Mucosa of rectum (tissue), 2 donors: ENCODE measurements around the gene HOXB1.

Experiments
- H3K27ac ChIP-seq, 2 donors: one replicate each; pipeline ENCODE4 v1.7.0; 2013; ENCODE audit warnings: inconsistent platforms in 2 of 2, low read depth in 2 of 2, low read length in 2 of 2
- H3K27me3 ChIP-seq, 2 donors: one replicate each; pipeline ENCODE4 v1.7.0; 2013; ENCODE audit warnings: low read length in 2 of 2; ENCODE audit not compliant: control insufficient read depth in 2 of 2, insufficient read depth in 2 of 2
- H3K36me3 ChIP-seq, 2 donors: one replicate each; pipeline ENCODE4 v1.7.0; 2013; ENCODE audit warnings: low read length in 2 of 2; ENCODE audit not compliant: control insufficient read depth in 2 of 2, insufficient read depth in 2 of 2
- H3K4me1 ChIP-seq, 2 donors: one replicate each; pipeline ENCODE4 v1.7.0; 2013; ENCODE audit warnings: low read length in 2 of 2, mild to moderate bottlenecking in 1 of 2; ENCODE audit not compliant: control insufficient read depth in 2 of 2, insufficient read depth in 2 of 2
- H3K4me3 ChIP-seq, 2 donors: one replicate each; pipeline ENCODE4 v1.7.0; 2013; ENCODE audit warnings: low read length in 2 of 2
- H3K9ac ChIP-seq, 2 donors: one replicate each; pipeline ENCODE4 v1.7.0; 2013; ENCODE audit warnings: low read length in 2 of 2, low read depth in 1 of 2, mild to moderate bottlenecking in 1 of 2
- H3K9me3 ChIP-seq, 2 donors: one replicate each; pipeline ENCODE4 v1.7.0; 2013; ENCODE audit warnings: low read length in 2 of 2; ENCODE audit not compliant: control insufficient read depth in 2 of 2
- donor health status: healthy.
- donor health status: Normal muscosa, but diverticular disease.

Gene HOXB1

DNA sequence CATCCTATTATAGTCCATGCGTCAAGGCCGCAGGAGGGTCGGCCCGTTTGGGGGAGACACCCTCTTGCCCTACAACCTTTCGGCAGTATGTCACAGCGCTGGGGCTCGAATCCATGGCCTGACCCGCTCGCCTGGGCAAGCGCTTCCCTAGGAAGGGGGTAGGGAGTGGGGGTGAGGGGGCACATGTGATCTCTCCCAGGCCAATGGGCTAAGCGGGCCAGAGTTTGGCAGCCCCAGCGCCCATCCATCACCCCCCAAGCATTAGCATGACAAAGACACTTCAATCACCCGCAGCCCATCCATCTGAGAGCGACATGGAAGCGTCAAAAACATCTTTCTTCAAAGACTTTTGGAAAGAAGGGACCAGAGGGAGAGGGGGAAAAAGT is at the start of gene HOXB1:
TSS of gene HOXB1 (minus strand) at position 125 of the 386 bp plus-strand sequence. CDS start at position 18, 107 bp downstream.
- no peaks in the 10 kb centered on the region for H3K9me3 ChIP-seq
- no peaks in the 10 kb centered on the region for H3K36me3 ChIP-seq
- no peaks in the 10 kb centered on the region for H3K4me1 ChIP-seq
- no peak within 1 kb of the TSS for H3K9ac ChIP-seq
- H3K27me3 ChIP-seq, result peaks cover 4 to 8% of the 10 kb centered on the region in 2 donors
- H3K27ac ChIP-seq, result no peak within 1 kb of the TSS
- no peak within 1 kb of the TSS for H3K4me3 ChIP-seq

GRCh38 chr17:48579760-48580554 is 49.1 kb upstream of the HOXB1 start:
- Histone ChIP-seq H3K9me3 (no peaks in the 10 kb centered on the region), H3K27me3 (peaks cover 2 to 4% of the 10 kb centered on the region in 2 donors), H3K27ac (peak overlapping the region; percentile 75 to 83), H3K9ac (peak overlapping the region; percentile 41), H3K36me3 (peaks cover 0 to 3% of the 10 kb centered on the region in 2 donors), H3K4me1 (peaks cover 48% of the 10 kb centered on the region in 2 donors), H3K4me3 (peak overlapping the region; percentile 4 to 69)

- Histone ChIP-seq H3K27ac (peak overlapping the region; percentile 59 to 83), H3K9me3 (no peaks in the 10 kb centered on the region), H3K4me1 (peaks cover 44 to 48% of the 10 kb centered on the region in 2 donors), H3K9ac (peak overlapping the region in 1 of 2 donors; percentile 17), H3K36me3 (peaks cover 0 to 3% of the 10 kb centered on the region in 2 donors), H3K27me3 (peaks cover 2 to 4% of the 10 kb centered on the region in 2 donors), H3K4me3 (peak overlapping the region in 1 of 2 donors; percentile 75)
These were observed 48.6 kb upstream of the HOXB1 start for GRCh38 chr17:48579471-48579759.

DNA sequence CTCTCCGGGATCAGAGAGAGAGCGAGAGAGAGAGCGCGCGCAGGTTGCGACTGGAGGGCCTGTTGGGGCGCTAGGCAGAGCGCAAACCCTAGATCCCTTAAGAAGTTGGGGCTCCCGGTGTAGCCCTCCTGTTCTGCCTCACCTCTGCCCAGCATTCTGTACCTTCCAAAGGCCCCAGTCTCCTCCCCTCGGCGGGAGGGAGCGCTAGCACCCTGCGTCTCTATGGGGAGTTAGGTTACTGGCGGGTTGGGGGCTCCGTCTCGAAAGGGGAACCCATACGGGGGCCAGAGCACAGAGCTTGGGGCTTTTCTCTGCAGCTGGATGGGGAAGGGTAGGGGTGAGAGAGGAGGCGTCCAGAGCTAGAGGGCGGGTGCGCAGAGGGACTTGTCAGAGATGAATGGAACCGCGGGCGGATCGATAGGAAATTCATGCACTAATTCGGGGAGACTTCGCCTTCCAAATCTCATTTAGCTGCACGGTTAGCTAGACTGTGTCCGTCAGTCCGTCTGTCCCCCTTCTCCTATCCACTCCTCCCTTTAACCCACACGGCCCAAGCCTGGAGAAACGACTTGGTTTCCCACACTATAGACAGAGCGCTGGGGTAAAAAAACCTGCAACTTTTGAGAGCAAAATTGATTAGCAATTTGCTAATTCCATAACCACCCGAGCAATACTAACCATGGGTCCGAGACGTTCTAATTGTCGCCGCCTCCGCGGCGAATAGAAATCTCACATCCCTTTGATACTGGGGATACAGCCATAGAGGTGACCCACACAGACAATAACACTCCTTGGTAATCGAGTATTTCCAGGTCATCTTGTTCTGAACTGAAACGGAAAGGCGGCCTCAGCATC is 48.0 kb upstream of the HOXB1 start:
- Histone ChIP-seq H3K4me1 (peaks cover 39 to 48% of the 10 kb centered on the region in 2 donors), H3K9ac (peak overlapping the region; percentile 55 to 72), H3K36me3 (peaks cover 0 to 3% of the 10 kb centered on the region in 2 donors), H3K4me3 (peak overlapping the region; percentile 41 to 75), H3K9me3 (no peaks in the 10 kb centered on the region), H3K27me3 (peaks cover 2 to 4% of the 10 kb centered on the region in 2 donors), H3K27ac (peak overlapping the region; percentile 59 to 83)

GRCh38 chr17:48577946-48578615 is 47.3 kb upstream of the HOXB1 start, which contains the start of gene HOXB4:
Gene HOXB4, minus strand, starts transcription at chr17:48578350. Its CDS starts 31 bp downstream, at chr17:48578319.
- H3K9me3 ChIP-seq, result no peaks in the 10 kb centered on the region
- peaks cover 2 to 4% of the 10 kb centered on the region in 2 donors for H3K27me3 ChIP-seq
- H3K9ac ChIP-seq, result peak within 1 kb of the TSS; percentile 55 to 72

DNA sequence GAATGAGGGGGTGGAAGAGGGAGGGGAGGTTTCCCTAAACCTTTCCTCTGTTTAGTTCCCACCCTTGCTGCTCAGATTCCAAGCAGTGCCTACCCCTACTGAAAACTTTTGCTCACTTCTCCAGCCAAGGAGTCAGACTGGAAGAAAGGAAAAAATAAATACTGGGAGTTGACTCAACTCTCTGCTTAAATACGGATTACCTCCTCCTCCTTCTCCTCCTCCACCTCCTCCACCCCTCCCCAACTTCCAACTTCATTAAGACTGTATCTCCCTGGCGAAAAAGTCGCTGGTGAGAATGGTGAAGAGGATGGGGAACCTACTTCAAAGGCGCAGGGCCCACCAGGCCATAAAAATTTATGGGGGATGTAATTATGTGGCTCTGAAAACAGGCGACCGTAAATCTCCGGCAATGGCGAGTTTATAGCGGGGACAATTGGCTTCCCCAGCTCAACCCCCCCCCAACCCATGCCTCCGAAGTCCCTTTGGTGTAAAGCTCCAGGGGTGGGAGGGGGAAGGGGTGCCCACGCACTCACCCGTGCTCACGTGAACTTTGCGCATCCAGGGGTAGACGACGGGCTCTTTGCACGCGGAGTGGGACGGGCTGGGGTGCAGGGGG is 46.6 kb upstream of the HOXB1 start:
- H3K27me3 ChIP-seq, result peaks cover 2 to 4% of the 10 kb centered on the region in 2 donors
- peaks cover 34 to 47% of the 10 kb centered on the region in 2 donors for H3K4me1 ChIP-seq
- H3K9me3 ChIP-seq, result no peaks in the 10 kb centered on the region
- peak overlapping the region; percentile 85 to 86 for H3K27ac ChIP-seq
- H3K36me3 ChIP-seq, result peaks cover 3 to 6% of the 10 kb centered on the region in 2 donors
- peak overlapping the region; percentile 53 to 60 for H3K4me3 ChIP-seq
- peak overlapping the region in 1 of 2 donors; percentile 50 for H3K9ac ChIP-seq

More at GRCh38 chr17:48577946-48578615, 47.3 kb upstream of the HOXB1 start, which contains the start of gene HOXB4:
- Histone ChIP-seq H3K4me1 (peaks cover 38 to 48% of the 10 kb centered on the region in 2 donors), H3K36me3 (no peaks in the 10 kb centered on the region), H3K4me3 (peak within 1 kb of the TSS; percentile 53 to 75), H3K27ac (peak within 1 kb of the TSS; percentile 85 to 86)

DNA sequence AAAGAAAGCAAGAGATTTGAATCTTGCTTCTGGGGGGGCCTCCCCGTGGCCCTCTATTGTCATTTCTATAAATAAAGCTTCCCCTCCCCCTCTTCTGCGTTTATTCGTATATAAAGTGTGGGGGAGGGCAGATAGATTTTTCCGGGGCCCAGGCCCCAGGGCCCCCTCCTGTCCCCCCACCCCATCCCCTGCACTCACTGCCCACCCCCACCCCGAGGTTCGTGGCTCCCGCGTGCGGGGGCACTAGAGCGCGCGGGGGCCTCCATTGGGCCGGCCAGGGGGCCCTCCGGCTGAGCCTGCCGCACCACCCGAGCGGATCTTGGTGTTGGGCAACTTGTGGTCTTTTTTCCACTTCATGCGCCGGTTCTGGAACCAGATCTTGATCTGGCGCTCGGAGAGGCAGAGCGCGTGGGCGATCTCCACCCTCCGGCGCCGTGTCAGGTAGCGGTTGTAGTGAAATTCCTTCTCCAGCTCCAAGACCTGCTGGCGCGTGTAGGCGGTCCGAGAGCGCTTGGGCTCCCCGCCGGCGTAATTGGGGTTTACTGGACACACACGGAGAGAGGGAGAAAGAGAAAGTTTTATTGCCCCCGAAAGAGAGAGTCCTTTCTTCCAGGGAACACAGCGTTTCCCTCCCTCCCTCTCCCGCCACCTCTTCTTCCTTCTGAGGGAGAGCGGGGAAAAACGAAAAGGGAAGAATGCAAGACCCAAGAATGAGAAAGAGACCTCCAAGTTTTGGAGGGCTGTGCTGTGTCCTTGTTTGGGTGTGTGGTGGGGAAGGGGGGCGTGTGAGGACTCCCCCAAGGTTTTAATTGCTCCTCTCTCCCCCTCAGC is 45.9 kb upstream of the HOXB1 start:
- Histone ChIP-seq H3K36me3 (peaks cover 6 to 7% of the 10 kb centered on the region in 2 donors), H3K4me1 (peaks cover 34 to 45% of the 10 kb centered on the region in 2 donors), H3K4me3 (peak overlapping the region; percentile 53 to 60), H3K9ac (peak overlapping the region in 1 of 2 donors; percentile 50), H3K27ac (peak overlapping the region; percentile 85 to 86), H3K9me3 (no peaks in the 10 kb centered on the region), H3K27me3 (peaks cover 2 to 4% of the 10 kb centered on the region in 2 donors)

- Histone ChIP-seq H3K4me1 (peaks cover 34 to 37% of the 10 kb centered on the region in 2 donors), H3K27me3 (peaks cover 0 to 2% of the 10 kb centered on the region in 2 donors), H3K9me3 (no peaks in the 10 kb centered on the region), H3K36me3 (peaks cover 6 to 7% of the 10 kb centered on the region in 2 donors), H3K9ac (no peak overlapping the region), H3K27ac (peak overlapping the region; percentile 85 to 86), H3K4me3 (peak overlapping the region in 1 of 2 donors; percentile 38)
These were observed 45.1 kb upstream of the HOXB1 start for GRCh38 chr17:48575673-48576478.
